Superior temporal gyrus (tissue), 1 donor: ENCODE data around the gene DLGAP1.
A peak's percentile ranks its signal among the peaks of the same experiment; 100 is the strongest.

Source experiments
- DNase-seq: peaks from one replicate; pipeline ENCODE4 v3.0.0-alpha.2; 2016; ENCODE audit errors: extremely low spot score

Gene DLGAP1

DNA sequence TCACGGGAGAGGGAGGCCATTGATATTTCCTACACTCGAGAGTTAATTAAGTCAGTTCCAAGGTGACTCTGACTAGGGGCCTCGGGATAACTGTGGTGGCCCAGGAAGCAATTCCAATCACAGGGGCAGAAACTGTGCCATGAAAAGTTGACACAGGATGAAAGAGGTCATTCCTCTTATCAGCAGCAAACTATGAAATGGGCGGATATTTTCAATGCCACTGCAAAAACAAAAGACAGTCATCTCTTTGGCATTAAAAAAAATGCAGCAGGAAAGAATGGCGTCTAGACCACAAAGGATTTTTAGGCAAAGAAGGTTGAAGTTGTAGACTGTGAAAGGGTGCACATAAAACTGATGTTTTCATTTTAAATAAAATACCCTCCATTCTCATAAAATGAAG is 955.1 kb downstream of the DLGAP1 start:
- DNase-seq: no peak

DNA sequence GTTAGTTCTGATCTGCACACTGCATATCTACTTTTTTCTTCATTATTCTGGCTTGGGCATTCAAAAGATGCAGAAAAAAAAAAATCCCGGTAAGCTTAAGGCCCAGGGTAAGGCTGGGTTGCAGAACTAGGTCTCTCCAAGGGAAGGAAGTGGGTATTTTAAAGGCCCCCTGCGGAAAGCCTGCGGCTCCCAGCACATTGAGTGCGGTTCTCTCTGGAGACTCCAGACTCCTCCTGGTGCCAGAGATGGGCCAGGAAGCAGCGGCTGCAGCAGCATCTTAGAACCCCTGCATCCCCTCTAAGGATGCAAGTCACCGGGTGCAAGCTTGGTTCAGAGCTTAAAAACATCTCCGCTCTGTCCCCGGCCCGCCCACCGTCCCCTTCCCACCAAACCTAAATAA is 955.6 kb downstream of the DLGAP1 start:
- DNase-seq: no peak

DNA sequence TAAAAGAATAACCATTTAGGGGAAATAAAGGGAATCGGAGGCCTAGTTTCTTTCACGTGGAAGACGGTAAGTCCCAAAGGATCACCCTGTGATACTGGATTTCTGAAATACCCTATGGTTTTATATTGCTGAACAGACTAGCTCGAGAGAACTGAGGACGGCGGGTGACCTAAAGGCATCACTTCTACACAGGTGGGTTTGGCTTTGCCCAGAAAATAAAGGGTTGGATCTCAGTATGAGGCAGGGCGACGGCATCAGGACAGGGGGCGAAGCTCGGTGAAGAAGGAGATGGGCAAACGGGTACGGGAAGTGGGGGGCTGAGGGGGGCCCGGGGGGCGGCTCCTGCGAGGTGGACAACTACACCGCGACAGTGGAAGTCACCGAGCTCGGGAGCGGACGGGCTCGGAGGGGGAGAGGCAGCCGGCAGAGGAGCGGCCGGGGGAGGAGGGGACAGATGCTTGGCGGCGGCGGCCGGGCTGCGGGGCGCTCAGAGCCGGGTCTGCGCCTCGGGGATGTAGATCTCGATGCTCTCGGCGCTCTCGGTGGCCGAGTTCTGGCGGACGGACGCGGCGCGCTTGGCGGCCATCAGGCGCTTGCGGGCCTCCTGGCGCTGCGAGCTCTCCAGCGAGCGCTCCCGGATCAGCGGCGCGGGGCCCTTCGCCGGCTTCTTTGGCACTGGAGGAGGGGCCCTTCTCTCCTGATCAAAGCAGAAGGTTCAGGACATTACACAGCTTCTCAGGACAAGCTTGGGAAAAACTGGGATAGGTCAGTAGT is 956.2 kb downstream of the DLGAP1 start:
- DNase-seq: no peak

DNA sequence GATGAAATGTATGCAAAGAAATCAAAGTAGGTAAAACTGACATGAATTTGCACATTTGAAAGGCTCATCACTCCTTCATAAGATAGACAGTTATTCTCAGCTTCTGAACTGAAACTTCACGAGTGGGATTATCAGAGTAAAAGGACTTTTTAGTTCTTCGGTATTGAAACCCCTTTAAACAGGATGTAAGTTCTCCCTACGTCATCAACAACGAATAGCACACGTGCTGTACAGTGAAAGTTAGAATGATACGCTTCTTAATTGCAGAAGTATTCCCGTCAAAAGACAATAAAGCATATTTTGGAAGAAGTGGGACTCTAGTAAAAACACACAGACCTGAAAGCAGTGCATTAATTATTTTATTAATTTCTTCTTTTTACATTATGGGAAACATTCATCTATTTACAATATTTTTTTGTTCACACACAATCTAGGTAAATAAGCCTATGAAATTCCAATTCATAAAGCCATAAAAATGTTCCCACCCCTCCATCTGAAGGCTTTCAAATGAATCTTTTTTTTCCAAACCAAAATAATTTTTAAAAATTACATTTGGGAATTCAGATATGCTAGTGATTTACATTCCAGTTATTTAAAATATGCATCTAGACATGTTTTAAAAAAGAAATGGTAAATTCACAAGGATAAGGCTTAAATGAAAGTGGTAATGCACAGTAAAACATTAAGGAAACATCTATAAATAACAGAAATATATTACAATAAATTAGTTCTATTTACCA is 959.2 kb downstream of the DLGAP1 start:
- DNase-seq: no peak

DNA sequence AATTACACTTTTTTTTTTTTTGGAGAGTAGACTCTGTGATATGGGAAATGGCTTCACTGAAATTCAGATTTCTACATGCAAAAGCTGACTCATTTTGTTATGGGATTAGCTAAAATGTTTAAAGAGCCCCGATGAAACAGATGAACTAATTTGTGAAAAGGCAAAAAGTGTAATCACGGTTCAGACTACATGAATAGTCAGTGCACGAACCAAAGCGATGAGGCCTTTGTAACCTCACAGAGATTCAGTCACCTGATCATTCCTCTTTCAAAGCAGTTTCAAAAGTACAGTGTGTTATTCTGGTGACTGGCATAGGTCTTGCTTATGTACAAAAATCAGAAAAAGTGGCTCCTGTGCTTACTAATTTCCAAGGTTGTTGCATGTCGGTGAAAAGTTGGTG is 960.5 kb downstream of the DLGAP1 start:
- no peak for DNase-seq

DNA sequence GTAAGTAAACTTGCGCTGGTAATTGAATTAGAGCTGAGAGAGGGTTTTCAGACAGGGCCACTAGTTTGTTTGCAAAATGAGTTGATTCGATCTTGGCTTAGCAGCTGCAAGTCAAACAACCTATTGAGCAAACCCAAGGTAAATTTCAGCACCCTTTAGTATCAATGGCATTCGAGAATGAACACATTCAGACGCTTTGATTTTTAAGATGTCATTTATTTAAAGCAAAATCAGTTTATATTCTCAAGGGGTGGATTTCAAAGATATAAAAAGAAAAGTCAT is 960.9 kb downstream of the DLGAP1 start:
- no peak for DNase-seq

DNA sequence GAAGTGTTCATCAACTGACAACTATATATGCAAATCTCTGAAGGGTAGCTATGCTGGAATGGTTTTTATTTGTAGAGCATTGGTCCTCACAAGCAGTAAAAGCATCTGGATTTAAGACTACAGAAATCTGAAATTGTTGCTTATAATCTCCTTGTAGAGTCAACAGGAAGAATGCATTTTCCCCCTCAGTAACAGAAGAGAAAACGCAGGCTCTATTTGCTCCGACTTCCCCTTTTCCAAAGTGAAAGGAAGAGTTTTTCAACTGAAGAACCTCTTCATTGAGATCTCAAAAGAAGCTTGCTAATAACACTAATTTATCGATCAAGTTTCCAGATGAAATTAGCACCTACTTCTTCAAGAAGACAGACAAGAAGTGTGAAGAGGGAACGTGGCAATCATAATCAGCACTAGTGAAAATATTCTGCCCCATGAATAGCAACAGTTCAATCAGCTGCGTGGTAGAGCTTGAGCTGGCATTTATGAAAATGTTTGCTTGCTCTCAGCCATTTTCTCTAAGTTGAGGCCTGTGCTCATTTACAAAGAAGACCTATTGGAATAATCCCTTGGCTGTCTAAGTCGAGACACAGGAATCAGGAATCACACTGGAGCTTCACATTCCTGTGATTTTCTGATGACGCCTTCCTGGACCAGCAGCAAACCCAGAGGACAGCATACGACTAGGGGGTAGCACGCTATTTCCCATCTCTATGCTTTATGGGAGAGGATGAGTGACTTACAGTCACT is 961.4 kb downstream of the DLGAP1 start:
- peak; percentile 37 for DNase-seq

GRCh38 chr18:3492721-3493120 is 962.4 kb downstream of the DLGAP1 start:
- no peak for DNase-seq

GRCh38 chr18:3491981-3492555 is 963.0 kb downstream of the DLGAP1 start:
- no peak for DNase-seq

DNA sequence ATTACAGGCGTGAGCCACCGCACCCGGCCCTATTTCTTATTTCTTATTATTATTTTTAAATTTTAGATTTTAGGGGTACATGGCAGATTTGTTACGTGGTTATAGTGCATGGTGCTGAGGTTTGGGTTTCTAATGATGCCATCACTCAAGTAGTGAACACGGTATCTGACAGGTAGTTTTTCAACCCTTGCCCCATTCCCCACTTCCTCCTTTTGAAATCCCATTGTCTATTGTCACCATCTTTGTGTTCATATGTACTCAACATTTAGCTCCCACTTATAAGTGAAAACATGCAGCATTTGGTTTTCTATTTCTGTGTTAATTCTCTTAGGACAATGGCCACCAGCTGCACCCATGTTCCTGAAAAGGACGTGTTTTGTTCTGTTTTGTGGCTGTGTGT is 965.6 kb downstream of the DLGAP1 start:
- no peak for DNase-seq

DNA sequence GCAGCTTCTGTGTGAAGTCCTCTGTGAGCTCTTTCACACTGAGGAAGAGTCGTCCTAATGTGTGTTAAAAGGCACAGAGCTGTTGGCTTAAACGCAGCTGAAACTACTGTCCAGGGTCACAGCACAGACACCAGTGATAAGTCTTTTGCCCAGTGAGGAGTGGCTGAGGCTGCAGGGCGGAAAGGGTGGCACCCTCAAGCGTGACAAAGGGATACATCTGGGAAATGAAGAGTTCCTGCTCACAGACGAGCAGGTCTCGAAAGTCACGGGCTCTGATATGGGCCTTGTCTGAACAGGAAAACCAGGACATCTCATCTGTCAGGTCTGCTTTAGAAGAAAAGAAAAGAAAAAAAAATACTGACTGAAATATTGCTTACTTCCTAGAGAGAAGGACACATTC is 968.6 kb downstream of the DLGAP1 start:
- no peak for DNase-seq

GRCh38 chr18:3485153-3486149 is 969.7 kb downstream of the DLGAP1 start:
- DNase-seq: no peak

DNA sequence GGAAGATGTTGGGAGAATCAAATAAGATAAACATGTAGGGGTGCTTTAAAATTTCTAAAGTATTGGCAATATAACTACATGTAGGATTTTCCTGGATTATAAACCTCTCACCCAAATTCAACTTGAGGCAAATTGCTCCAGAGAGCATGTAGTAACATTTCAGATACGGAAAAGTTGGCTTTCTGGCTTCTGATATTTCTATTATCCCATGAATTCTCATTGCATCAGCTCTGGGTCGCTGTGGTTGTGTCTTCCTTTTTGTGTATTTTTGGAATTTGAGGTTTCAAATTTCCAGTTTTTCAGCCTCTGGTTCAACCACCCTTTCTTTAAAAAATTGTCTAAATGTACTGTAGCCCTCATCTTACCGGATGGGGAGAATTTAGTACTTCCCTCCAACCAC is 972.8 kb downstream of the DLGAP1 start:
- DNase-seq: no peak

GRCh38 chr18:3481696-3482210 is 973.4 kb downstream of the DLGAP1 start:
- DNase-seq: no peak

- DNase-seq: no peak
These were observed 974.1 kb downstream of the DLGAP1 start for GRCh38 chr18:3480827-3481573.

DNA sequence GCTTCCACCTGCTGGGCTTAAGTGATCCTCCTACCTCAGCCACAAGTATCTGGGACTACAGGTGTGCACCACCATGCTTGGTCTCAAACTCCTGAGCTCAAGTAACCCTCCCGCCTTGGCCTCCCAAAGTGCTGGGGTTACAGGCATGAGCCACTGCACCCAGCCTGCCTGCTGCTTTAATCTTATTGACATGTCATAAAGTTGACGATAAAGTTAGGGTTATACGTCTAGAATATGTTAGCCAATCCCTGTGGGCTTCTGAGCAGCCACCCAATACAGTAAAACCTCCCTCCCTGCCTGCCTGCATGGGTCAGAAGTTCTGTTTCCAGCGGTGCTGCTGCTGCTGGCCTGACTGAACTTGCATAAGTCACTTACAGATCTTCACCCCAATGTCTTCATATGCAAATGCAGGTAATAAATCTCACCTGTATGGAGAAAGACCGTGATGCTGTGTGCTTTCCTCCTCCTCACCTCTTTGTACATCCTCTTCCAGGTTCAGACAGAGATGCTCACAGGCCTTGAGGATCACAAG is 975.1 kb downstream of the DLGAP1 start:
- DNase-seq: no peak

GRCh38 chr18:3478262-3478978 is 976.7 kb downstream of the DLGAP1 start:
- DNase-seq: no peak

- DNase-seq: no peak
These were observed 982.2 kb downstream of the DLGAP1 start for GRCh38 chr18:3472681-3473544.
